ENCODE measurements around the gene TLCD3A.

The TLCD3A gene

GRCh38 chr17:732067-732901 is at the start of gene TLCD3A:
Gene TLCD3A, plus strand, starts transcription at chr17:732596. Its CDS starts 52 bp downstream, at chr17:732648.
- H3K27me3 ChIP-seq (ENCODE audit: insufficient read depth, low read length, poor library complexity): no peaks in the 10 kb centered on the region
- H3K79me2 ChIP-seq (ENCODE audit: insufficient read depth, low read length): peaks cover 16% of the 10 kb centered on the region
- peak within 1 kb of the TSS; percentile 81 for H3K9ac ChIP-seq (ENCODE audit: low read depth, low read length)
- no peaks in the 10 kb centered on the region for H4K20me1 ChIP-seq (ENCODE audit: insufficient read depth, low read length)
- peaks cover 33% of the 10 kb centered on the region for H3K4me1 ChIP-seq (ENCODE audit: insufficient read depth, low read length)
- TF ChIP-seq CTCF (IDR thresholded peaks at IDR 0.05; ENCODE audit: borderline replicate concordance, extremely low read depth, low read length, poor library complexity, severe bottlenecking) (no peak), EZH2 (IDR thresholded peaks at IDR 0.05; ENCODE audit: borderline replicate concordance, low read depth, low read length, severe bottlenecking) (no peak)
- ATAC-seq (ENCODE audit: insufficient read depth, low read depth) (peak; percentile 73), DNase-seq (peak; percentile 70)
- peak within 1 kb of the TSS; percentile 88 for H2AFZ ChIP-seq (ENCODE audit: low read depth, low read length)
- no peaks in the 10 kb centered on the region for H3K9me3 ChIP-seq (ENCODE audit: insufficient read depth, low read length, severe bottlenecking)
- H3K4me2 ChIP-seq (ENCODE audit: insufficient read depth, low read length): peak within 1 kb of the TSS; percentile 98
- peak within 1 kb of the TSS; percentile 70 to 87; a peak in 3 of 4 replicates for H3K4me3 ChIP-seq (ENCODE audit: low read depth in 1 of 2, low read length in 2 of 2)
- peak within 1 kb of the TSS; percentile 71 for H3K27ac ChIP-seq (ENCODE audit: low read length)
- peaks cover 2% of the 10 kb centered on the region; the same call in 1 of the 2 replicates for H3K36me3 ChIP-seq (ENCODE audit: insufficient read depth, low read length)

GRCh38 chr17:683040-683439 is 49.4 kb upstream of the TLCD3A start:
- no peak overlapping the region for H2AFZ ChIP-seq (ENCODE audit: low read depth, low read length)
- H3K79me2 ChIP-seq (ENCODE audit: insufficient read depth, low read length): 0 out of 2 replicates have a peak, but pooled peaks cover 5% of the 10 kb centered on the region
- H4K20me1 ChIP-seq (ENCODE audit: insufficient read depth, low read length): no peaks in the 10 kb centered on the region
- ATAC-seq (ENCODE audit: insufficient read depth, low read depth) (no peak), DNase-seq (no peak)
- H3K9ac ChIP-seq (ENCODE audit: low read depth, low read length): no peak overlapping the region
- H3K36me3 ChIP-seq (ENCODE audit: insufficient read depth, low read length): peaks cover 31% of the 10 kb centered on the region
- no peaks in the 10 kb centered on the region for H3K27me3 ChIP-seq (ENCODE audit: insufficient read depth, low read length, poor library complexity)
- H3K27ac ChIP-seq (ENCODE audit: low read length): no peak overlapping the region
- no peak overlapping the region for H3K4me3 ChIP-seq (ENCODE audit: low read depth in 1 of 2, low read length in 2 of 2)
- TF ChIP-seq EZH2 (IDR thresholded peaks at IDR 0.05; ENCODE audit: borderline replicate concordance, low read depth, low read length, severe bottlenecking) (no peak), CTCF (IDR thresholded peaks at IDR 0.05; ENCODE audit: borderline replicate concordance, extremely low read depth, low read length, poor library complexity, severe bottlenecking) (no peak)
- no peak overlapping the region for H3K4me2 ChIP-seq (ENCODE audit: insufficient read depth, low read length)
- H3K4me1 ChIP-seq (ENCODE audit: insufficient read depth, low read length): no peaks in the 10 kb centered on the region
- no peaks in the 10 kb centered on the region for H3K9me3 ChIP-seq (ENCODE audit: insufficient read depth, low read length, severe bottlenecking)

GRCh38 chr17:683499-684254 is 48.7 kb upstream of the TLCD3A start:
- H3K9me3 ChIP-seq (ENCODE audit: insufficient read depth, low read length, severe bottlenecking): no peaks in the 10 kb centered on the region
- no peaks in the 10 kb centered on the region for H4K20me1 ChIP-seq (ENCODE audit: insufficient read depth, low read length)
- TF ChIP-seq CTCF (IDR thresholded peaks at IDR 0.05; ENCODE audit: borderline replicate concordance, extremely low read depth, low read length, poor library complexity, severe bottlenecking) (no peak), EZH2 (IDR thresholded peaks at IDR 0.05; ENCODE audit: borderline replicate concordance, low read depth, low read length, severe bottlenecking) (no peak)
- H3K4me1 ChIP-seq (ENCODE audit: insufficient read depth, low read length): no peaks in the 10 kb centered on the region
- no peak overlapping the region for H3K4me3 ChIP-seq (ENCODE audit: low read depth in 1 of 2, low read length in 2 of 2)
- H3K4me2 ChIP-seq (ENCODE audit: insufficient read depth, low read length): no peak overlapping the region
- no peak overlapping the region for H3K27ac ChIP-seq (ENCODE audit: low read length)
- DNase-seq (no peak), ATAC-seq (ENCODE audit: insufficient read depth, low read depth) (no peak)
- H3K27me3 ChIP-seq (ENCODE audit: insufficient read depth, low read length, poor library complexity): no peaks in the 10 kb centered on the region
- 0 out of 2 replicates have a peak, but pooled peaks cover 5% of the 10 kb centered on the region for H3K79me2 ChIP-seq (ENCODE audit: insufficient read depth, low read length)
- H3K36me3 ChIP-seq (ENCODE audit: insufficient read depth, low read length): peaks cover 37% of the 10 kb centered on the region
- no peak overlapping the region for H2AFZ ChIP-seq (ENCODE audit: low read depth, low read length)
- no peak overlapping the region for H3K9ac ChIP-seq (ENCODE audit: low read depth, low read length)

All from DND-41 (cell line).